Trophoblast cell (in vitro differentiated cells and primary cell): Measurements from ENCODE around the gene RAB33B.

Experiments used
- DNase-seq, 2 donors: peaks; one replicate each; pipeline ENCODE4 v3.0.0-alpha.2; 2016
- H2AFZ ChIP-seq: 2 replicates; pipeline ENCODE4 v1.6.1; 2013; ENCODE audit warnings: low read length, moderate library complexity, mild to moderate bottlenecking; ENCODE audit not compliant: insufficient read depth, poor library complexity
- H2AK5ac ChIP-seq: 2 replicates; pipeline ENCODE4 v1.6.1; 2013; ENCODE audit warnings: mild to moderate bottlenecking, low read length
- H2BK120ac ChIP-seq: 2 replicates; pipeline ENCODE4 v1.6.1; 2013; ENCODE audit warnings: low read length, mild to moderate bottlenecking, moderate library complexity; ENCODE audit not compliant: insufficient read depth, poor library complexity
- H2BK12ac ChIP-seq: 2 replicates; pipeline ENCODE4 v1.6.1; 2013; ENCODE audit warnings: mild to moderate bottlenecking, low read length, moderate library complexity
- H2BK5ac ChIP-seq: 2 replicates; pipeline ENCODE4 v1.6.1; 2013; ENCODE audit warnings: low read length, low read depth, moderate library complexity, mild to moderate bottlenecking; ENCODE audit not compliant: poor library complexity
- H3K14ac ChIP-seq: 2 replicates; pipeline ENCODE4 v1.6.1; 2013; ENCODE audit warnings: mild to moderate bottlenecking, low read length
- H3K18ac ChIP-seq: 2 replicates; pipeline ENCODE4 v1.6.1; 2013; ENCODE audit warnings: mild to moderate bottlenecking, low read length
- H3K23ac ChIP-seq: 2 replicates; pipeline ENCODE4 v1.6.1; 2013; ENCODE audit warnings: low read length
- H3K27ac ChIP-seq: 2 replicates; pipeline ENCODE4 v1.5.1; 2013; ENCODE audit warnings: low read depth, mild to moderate bottlenecking, inconsistent platforms, low read length, moderate library complexity
- H3K27me3 ChIP-seq: 2 replicates; pipeline ENCODE4 v1.6.1; 2013; ENCODE audit warnings: inconsistent platforms, mild to moderate bottlenecking, low read length, moderate library complexity; ENCODE audit not compliant: insufficient read depth
- H3K36me3 ChIP-seq, 2 experiments: 1 replicate in 1 of 2; 2 replicates in 1 of 2; pipeline ENCODE4 v1.6.1; 2013; ENCODE audit warnings: low read length in 2 of 2, mild to moderate bottlenecking in 2 of 2, moderate library complexity in 1 of 2; ENCODE audit not compliant: insufficient read depth in 2 of 2, control insufficient read depth in 1 of 2
- H3K4ac ChIP-seq: 2 replicates; pipeline ENCODE4 v1.6.1; 2013; ENCODE audit warnings: low read depth, mild to moderate bottlenecking, low read length, moderate library complexity
- H3K4me1 ChIP-seq, 2 experiments: 1 replicate in 1 of 2; 2 replicates in 1 of 2; pipeline ENCODE4 v1.6.1; 2013; ENCODE audit warnings: low read length in 2 of 2, mild to moderate bottlenecking in 2 of 2, moderate library complexity in 1 of 2; ENCODE audit not compliant: insufficient read depth in 2 of 2, control insufficient read depth in 1 of 2
- H3K4me2 ChIP-seq: 2 replicates; pipeline ENCODE4 v1.6.1; 2013; ENCODE audit warnings: inconsistent platforms, mild to moderate bottlenecking, low read length, moderate library complexity
- H3K4me3 ChIP-seq: 2 replicates; pipeline ENCODE4 v1.5.1; 2013; ENCODE audit warnings: mild to moderate bottlenecking, low read depth, low read length, inconsistent platforms
- H3K79me1 ChIP-seq: one replicate; pipeline ENCODE4 v1.6.1; 2013; ENCODE audit warnings: low read length
- H3K79me2 ChIP-seq: 2 replicates; pipeline ENCODE4 v1.6.1; 2013; ENCODE audit warnings: low read length, mild to moderate bottlenecking; ENCODE audit not compliant: control insufficient read depth, insufficient read depth, poor library complexity
- H3K9ac ChIP-seq: 2 replicates; pipeline ENCODE4 v1.6.1; 2013; ENCODE audit warnings: mild to moderate bottlenecking, low read length
- H3K9me3 ChIP-seq: 2 replicates; pipeline ENCODE4 v1.6.1; 2013; ENCODE audit warnings: low read depth, mild to moderate bottlenecking, control low read depth, inconsistent platforms, low read length; ENCODE audit not compliant: insufficient read depth
- H4K12ac ChIP-seq: 2 replicates; pipeline ENCODE4 v1.6.1; 2013; ENCODE audit warnings: low read depth, mild to moderate bottlenecking, low read length, moderate library complexity
- H4K8ac ChIP-seq: 2 replicates; pipeline ENCODE4 v1.6.1; 2013; ENCODE audit warnings: low read depth, mild to moderate bottlenecking, low read length, moderate library complexity
- H4K91ac ChIP-seq: one replicate; pipeline ENCODE4 v1.6.1; 2013; ENCODE audit warnings: low read depth, mild to moderate bottlenecking, low read length, moderate library complexity
- WGBS: extraction: QIAGEN DNeasy Blood & Tissue Kit; methylation state at CpG from one replicate; pipeline ENCODE4 v1.1.7; 2013; ENCODE audit warnings: missing lambda C conversion rate; ENCODE audit not compliant: insufficient read length, insufficient coverage; ENCODE audit errors: extremely low coverage; 5-methylcytosine and 5-hydroxymethylcytosine counted together

Gene RAB33B

DNA sequence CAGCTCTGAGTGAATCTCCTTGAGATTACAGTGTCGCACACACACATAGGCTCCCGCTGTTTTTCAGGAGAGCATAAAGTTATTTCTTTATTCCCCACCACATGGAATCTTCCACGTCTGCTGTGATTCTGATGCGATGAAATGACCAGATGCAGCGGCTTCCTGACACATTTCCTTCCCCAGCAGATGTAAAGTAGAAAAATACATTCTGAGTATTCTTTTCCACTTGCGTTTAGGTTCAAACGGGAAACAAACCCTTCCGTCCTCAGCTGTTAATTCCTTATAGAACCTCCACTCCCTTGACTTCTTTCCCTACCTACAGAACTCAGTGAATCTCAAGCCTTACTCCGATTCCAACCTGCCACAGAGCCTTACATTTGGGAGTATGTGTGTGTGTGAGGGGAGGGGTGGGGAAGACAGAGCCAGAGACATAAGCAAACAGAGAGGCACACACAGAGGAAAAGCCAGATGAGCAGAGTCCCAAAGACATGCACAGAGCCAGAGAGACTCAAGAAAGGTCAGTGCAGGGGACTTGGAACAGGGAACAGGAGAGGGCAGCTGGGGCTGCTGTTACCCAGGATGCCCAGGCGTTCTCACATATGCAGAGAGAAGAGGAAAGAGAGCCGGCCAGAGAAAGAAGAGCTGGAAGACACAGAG, 54.8 kb downstream of the RAB33B start:
- Histone ChIP-seq H4K91ac (no peak overlapping the region), H2BK12ac (no peak overlapping the region), H3K14ac (no peak overlapping the region), H3K4me1 (no peaks in the 10 kb centered on the region), H3K4me2 (no peak overlapping the region), H4K8ac (no peak overlapping the region), H3K4me3 (no peak overlapping the region), H3K79me2 (no peaks in the 10 kb centered on the region), H3K27me3 (no peaks in the 10 kb centered on the region), H3K9ac (no peak overlapping the region), H3K79me1 (no peaks in the 10 kb centered on the region), H3K9me3 (no peaks in the 10 kb centered on the region), H3K18ac (no peak overlapping the region), H3K4ac (no peak overlapping the region), H2BK120ac (no peak overlapping the region), H4K12ac (no peak overlapping the region), H2AK5ac (no peak overlapping the region), H3K27ac (no peak overlapping the region), H2AFZ (no peak overlapping the region), H3K36me3 (peaks cover 12 to 19% of the 10 kb centered on the region in 2 experiments), H3K23ac (no peak overlapping the region), H2BK5ac (no peak overlapping the region)
- DNase-seq = no peak
- no CpG with 5 or more reads among the region's 11 CpGs for WGBS

DNA sequence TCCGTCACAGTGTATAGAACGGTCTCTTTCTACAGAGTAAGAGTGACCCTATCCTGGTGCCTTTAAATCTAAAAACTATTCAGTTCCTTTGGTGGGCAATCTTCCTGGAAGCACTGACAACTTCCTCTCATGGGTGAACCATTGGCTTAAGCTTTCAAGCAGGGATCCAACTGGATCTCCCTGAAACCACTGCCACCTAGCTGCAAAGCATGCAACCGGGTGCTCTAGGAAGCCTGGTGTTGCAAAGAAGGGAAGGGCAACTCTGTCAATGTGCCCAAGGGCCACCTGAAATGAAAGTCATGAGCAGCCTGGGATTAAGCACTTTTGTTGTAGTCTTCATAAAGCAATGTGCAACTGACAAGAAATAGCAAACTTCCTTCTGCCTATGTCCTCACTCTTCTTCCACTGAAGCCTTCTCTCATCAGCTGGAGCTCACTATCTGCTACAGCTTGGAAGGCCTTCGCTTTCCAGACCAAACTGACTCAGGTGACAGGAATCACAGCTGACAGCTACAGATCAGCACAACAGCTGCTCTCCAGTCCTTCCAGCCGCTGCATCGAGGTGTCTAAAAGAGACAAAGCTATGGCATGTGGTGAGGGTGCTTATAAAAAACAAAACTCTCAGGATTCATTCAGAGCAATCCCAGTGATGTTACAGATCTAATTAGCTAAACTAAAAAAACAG, 55.9 kb downstream of the RAB33B start:
- H2BK12ac ChIP-seq = no peak overlapping the region
- no peak for DNase-seq
- WGBS = no CpG with 5 or more reads among the region's 6 CpGs
- no peaks in the 10 kb centered on the region for H3K27me3 ChIP-seq
- no peak overlapping the region for H3K14ac ChIP-seq
- H2AFZ ChIP-seq = no peak overlapping the region
- H3K23ac ChIP-seq = no peak overlapping the region
- no peak overlapping the region for H2AK5ac ChIP-seq
- no peak overlapping the region for H3K4ac ChIP-seq
- no peaks in the 10 kb centered on the region for H3K9me3 ChIP-seq
- H4K8ac ChIP-seq = no peak overlapping the region
- H3K4me3 ChIP-seq = no peak overlapping the region
- no peak overlapping the region for H3K27ac ChIP-seq
- H3K36me3 ChIP-seq = peaks cover 14 to 19% of the 10 kb centered on the region in 2 experiments
- peaks cover 4 to 5% of the 10 kb centered on the region in 2 experiments for H3K4me1 ChIP-seq
- H4K91ac ChIP-seq = no peak overlapping the region
- H2BK120ac ChIP-seq = no peak overlapping the region
- H3K79me1 ChIP-seq = no peaks in the 10 kb centered on the region
- H4K12ac ChIP-seq = no peak overlapping the region
- H3K4me2 ChIP-seq = no peak overlapping the region
- H3K9ac ChIP-seq = no peak overlapping the region
- H3K79me2 ChIP-seq = no peaks in the 10 kb centered on the region
- no peak overlapping the region for H2BK5ac ChIP-seq
- H3K18ac ChIP-seq = no peak overlapping the region

DNA sequence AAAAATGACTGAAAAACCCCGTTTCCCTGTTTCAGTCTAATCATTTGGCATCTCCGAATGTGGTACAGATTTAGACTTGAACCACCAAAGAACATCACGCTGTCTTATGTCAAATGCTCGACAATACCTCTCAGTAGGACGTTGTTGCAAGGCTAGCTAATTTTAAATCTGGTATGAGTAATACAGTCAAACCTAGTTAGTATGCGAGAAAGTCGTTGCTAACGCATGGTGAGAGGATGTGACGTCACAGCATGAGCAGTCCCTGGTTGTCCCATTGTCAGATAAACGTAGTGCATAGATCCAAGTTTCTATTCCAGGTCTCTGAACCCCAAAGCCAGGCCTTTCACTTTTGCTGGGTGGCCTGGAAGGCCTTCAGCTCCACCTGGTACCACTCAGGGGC, 57.4 kb downstream of the RAB33B start:
- DNase-seq = no peak
- no CpG with 5 or more reads among the region's 10 CpGs for WGBS

DNA sequence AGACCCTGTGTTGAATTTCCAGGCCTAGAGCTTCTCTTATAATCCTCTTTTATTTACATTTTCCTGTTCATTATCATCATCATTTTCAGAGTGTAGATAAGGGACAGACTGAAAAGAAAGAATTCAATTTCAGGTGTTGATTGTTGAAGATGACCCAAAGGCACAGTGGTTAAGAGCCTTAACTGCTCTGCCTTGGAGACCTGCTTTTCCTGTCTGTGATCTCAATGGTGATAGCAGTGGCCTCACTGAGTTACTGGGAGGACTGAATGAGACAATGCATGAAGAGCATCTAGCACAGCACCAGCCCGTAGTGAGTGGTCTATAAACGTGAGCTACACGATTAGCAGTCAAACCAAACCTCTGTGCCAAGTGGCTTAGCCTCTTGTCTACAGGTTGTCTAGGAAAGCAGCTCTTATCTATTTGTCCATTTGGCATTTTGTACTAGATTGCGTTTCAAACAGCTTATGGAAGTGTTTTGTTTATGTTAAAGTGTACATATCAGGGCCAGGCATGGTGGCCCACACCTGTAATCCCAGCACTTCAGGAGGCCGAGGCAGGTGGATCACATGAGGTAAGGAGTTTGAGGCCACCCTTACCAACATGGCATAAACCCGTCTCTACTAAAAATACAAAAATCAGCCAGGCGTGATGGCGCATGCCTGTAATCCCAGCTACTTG, 60.6 kb downstream of the RAB33B start:
- Histone ChIP-seq H3K23ac (no peak overlapping the region), H2AK5ac (no peak overlapping the region), H3K14ac (no peak overlapping the region), H2BK5ac (no peak overlapping the region), H4K91ac (no peak overlapping the region), H2AFZ (no peak overlapping the region), H3K9ac (no peak overlapping the region), H4K8ac (no peak overlapping the region), H3K36me3 (peaks cover 13 to 15% of the 10 kb centered on the region in 2 experiments), H4K12ac (no peak overlapping the region), H2BK120ac (no peak overlapping the region), H3K27me3 (no peaks in the 10 kb centered on the region), H3K4ac (no peak overlapping the region), H3K9me3 (no peaks in the 10 kb centered on the region), H2BK12ac (no peak overlapping the region), H3K4me2 (no peak overlapping the region), H3K79me1 (no peaks in the 10 kb centered on the region), H3K79me2 (no peaks in the 10 kb centered on the region), H3K4me3 (no peak overlapping the region), H3K27ac (no peak overlapping the region), H3K18ac (no peak overlapping the region), H3K4me1 (peaks cover 4 to 5% of the 10 kb centered on the region in 2 experiments)
- DNase-seq = peak; percentile 13 to 66
- no CpG with 5 or more reads among the region's 8 CpGs for WGBS

More for the DNA sequence above, 57.4 kb downstream of the RAB33B start:
- H3K9me3 ChIP-seq = no peaks in the 10 kb centered on the region
- no peaks in the 10 kb centered on the region for H3K79me1 ChIP-seq
- H3K18ac ChIP-seq = no peak overlapping the region
- no peak overlapping the region for H4K12ac ChIP-seq
- H3K4me1 ChIP-seq = peaks cover 4 to 5% of the 10 kb centered on the region in 2 experiments
- H2BK120ac ChIP-seq = no peak overlapping the region
- no peak overlapping the region for H3K27ac ChIP-seq
- no peak overlapping the region for H2AK5ac ChIP-seq
- no peak overlapping the region for H3K4me3 ChIP-seq
- no peak overlapping the region for H2BK5ac ChIP-seq
- no peak overlapping the region for H3K4me2 ChIP-seq
- no peak overlapping the region for H4K91ac ChIP-seq
- no peak overlapping the region for H3K4ac ChIP-seq
- H3K79me2 ChIP-seq = no peaks in the 10 kb centered on the region
- no peak overlapping the region for H2AFZ ChIP-seq
- no peak overlapping the region for H3K23ac ChIP-seq
- no peaks in the 10 kb centered on the region for H3K27me3 ChIP-seq
- no peak overlapping the region for H3K9ac ChIP-seq
- no peak overlapping the region for H3K14ac ChIP-seq
- H2BK12ac ChIP-seq = no peak overlapping the region
- no peak overlapping the region for H4K8ac ChIP-seq
- peaks cover 15 to 19% of the 10 kb centered on the region in 2 experiments for H3K36me3 ChIP-seq
